Aorta (tissue), 5 donors: ENCODE data around the gene SMARCA5. TPM values are rescaled to one million over a fixed set of nuclear protein-coding genes. Genes with fewer than 3 reads are reported as not detected.
A peak's percentile ranks its signal among the peaks of the same experiment; 100 is the strongest.

Experiments
- ATAC-seq: fragments of 200-7000 bp; cut with Tn5 transposase; one replicate; pipeline ENCODE4 v1.9.1; 2022; ENCODE audit warnings: moderate library complexity; ENCODE audit not compliant: low FRiP score
- DNase-seq, 2 donors: peaks; one replicate each; pipeline ENCODE4 v3.0.0-alpha.2; 2020
- H3K27ac ChIP-seq, 2 donors: one replicate each; pipeline ENCODE4 v1.5.1; 2013; ENCODE audit warnings: low read length in 2 of 2, mild to moderate bottlenecking in 2 of 2, moderate library complexity in 2 of 2, control low read depth in 1 of 2, inconsistent platforms in 1 of 2, low read depth in 1 of 2
- H3K27me3 ChIP-seq, 2 donors: one replicate each; pipeline ENCODE4 v1.6.1; 2013; ENCODE audit warnings: control low read depth in 1 of 2, low read length in 1 of 2, mild to moderate bottlenecking in 1 of 2, moderate library complexity in 1 of 2; ENCODE audit not compliant: insufficient read depth in 2 of 2, control insufficient read depth in 1 of 2
- H3K36me3 ChIP-seq, 2 donors: one replicate each; pipeline ENCODE4 v1.6.1; 2013; ENCODE audit warnings: control low read depth in 1 of 2, low read length in 1 of 2, mild to moderate bottlenecking in 1 of 2; ENCODE audit not compliant: insufficient read depth in 2 of 2, control insufficient read depth in 1 of 2
- H3K4me1 ChIP-seq, 2 donors: one replicate each; pipeline ENCODE4 v1.6.1; 2013; ENCODE audit warnings: low read length in 2 of 2, control low read depth in 1 of 2, mild to moderate bottlenecking in 1 of 2, moderate library complexity in 1 of 2; ENCODE audit not compliant: insufficient read depth in 2 of 2, control insufficient read depth in 1 of 2
- H3K4me3 ChIP-seq, 2 donors: one replicate each; pipeline ENCODE4 v1.5.1; 2013; ENCODE audit warnings: low read length in 2 of 2, control low read depth in 1 of 2, mild to moderate bottlenecking in 1 of 2
- H3K9me3 ChIP-seq: one replicate; pipeline ENCODE4 v1.6.1; 2013; ENCODE audit warnings: mild to moderate bottlenecking, low read length; ENCODE audit not compliant: control insufficient read depth
- WGBS, 2 donors: extraction: QIAGEN DNeasy Blood & Tissue Kit; methylation state at CpG; one replicate each; pipeline ENCODE4 v1.1.7; 2013; 5-methylcytosine and 5-hydroxymethylcytosine counted together
- intact Hi-C, 2 donors: fragments of 100-400 bp; cut with DNase I; formaldehyde crosslinking; loops; one replicate each; pipeline versions ENCODE4 v1.14.2 to v1.15.0; 2022
- polyA plus RNA-seq, 2 donors: library from polyadenylated mRNA; stranded (reverse); fragments of 200-250 nt; gene quantifications; one replicate each; pipeline ENCODE4 v1.2.3, GENCODE V29; 2013
- total RNA-seq, 2 donors: library from RNA; stranded (reverse); fragmentation: NEBNext Ultra II Directional; extraction: Animal tissue kit (Norgen Biotek cat#: 25700); gene quantifications; one replicate each; pipeline ENCODE4 v1.2.1, GENCODE V29; 2021
- donor health status: healthy with polysubstance abuse.
- donor health status: Bipolar disorder and iron deficiency.
- donor health status: DM: no; HTN: no; CAD: no.
- donor health status: DM: no; HTN: no; CAD: no.
- donor health status: DM: yes; HTN: yes; CAD: no.

The SMARCA5 gene
- total and polyA plus RNA-seq, 4 donors, result 12.5 to 43.3 (median 27.4) TPM

DNA sequence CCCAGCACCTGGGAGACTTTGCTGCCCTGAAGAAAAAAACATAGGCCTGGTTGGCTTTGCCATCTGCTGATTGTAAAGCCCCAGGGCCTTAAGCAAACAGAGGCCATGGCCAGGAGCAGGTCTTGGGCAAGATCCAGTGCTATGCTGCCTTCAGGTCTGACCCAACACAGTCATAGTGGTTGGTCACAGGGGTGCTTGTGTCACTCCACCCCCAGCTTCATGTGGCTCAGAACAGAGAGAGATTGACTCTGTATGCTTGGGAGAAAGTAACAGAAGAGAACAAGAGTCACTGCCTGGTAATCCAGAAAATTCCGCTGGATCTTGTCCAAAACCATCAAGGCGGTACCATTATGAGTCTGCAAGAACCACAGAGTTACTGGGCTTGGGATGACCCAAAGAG is 24.4 kb upstream of the SMARCA5 start:
- no peaks in the 10 kb centered on the region for H3K9me3 ChIP-seq
- no peak overlapping the region for H3K4me3 ChIP-seq
- H3K27me3 ChIP-seq, result no peaks in the 10 kb centered on the region
- 96 to 97% methylated on average over 2 of the region's 2 CpGs for WGBS, 2 donors
- intact Hi-C loops, result no loop called here
- DNase-seq, result no peak
- ATAC-seq, result no peak
- H3K4me1 ChIP-seq, result no peaks in the 10 kb centered on the region
- no peak overlapping the region for H3K27ac ChIP-seq
- H3K36me3 ChIP-seq, result no peaks in the 10 kb centered on the region

- WGBS, 2 donors, result 67 to 82% methylated on average over 8 of the region's 8 CpGs
Measured at GRCh38 chr4:143498021-143498420, 15.5 kb upstream of the SMARCA5 start.

GRCh38 chr4:143502231-143502630 is 11.3 kb upstream of the SMARCA5 start:
- Histone ChIP-seq H3K9me3 (no peaks in the 10 kb centered on the region), H3K4me3 (no peak overlapping the region), H3K27ac (no peak overlapping the region), H3K36me3 (no peaks in the 10 kb centered on the region), H3K4me1 (no peaks in the 10 kb centered on the region), H3K27me3 (no peaks in the 10 kb centered on the region)
- no peak for DNase-seq
- 92 to 93% methylated on average over 1 of the region's 1 CpG for WGBS, 2 donors
- intact Hi-C loops, result no loop called here
- ATAC-seq, result no peak

More at GRCh38 chr4:143498021-143498420, 15.5 kb upstream of the SMARCA5 start:
- H3K4me3 ChIP-seq, result no peak overlapping the region
- DNase-seq, result no peak
- no peak overlapping the region for H3K27ac ChIP-seq
- no peaks in the 10 kb centered on the region for H3K36me3 ChIP-seq
- no peaks in the 10 kb centered on the region for H3K9me3 ChIP-seq
- intact Hi-C loops, result no loop called here
- ATAC-seq, result no peak
- no peaks in the 10 kb centered on the region for H3K4me1 ChIP-seq
- no peaks in the 10 kb centered on the region for H3K27me3 ChIP-seq

- WGBS, 2 donors, result 93 to 98% methylated on average over 1 of the region's 1 CpG
- intact Hi-C loops, result no loop called here
- ATAC-seq (no peak), DNase-seq (no peak)
- no peaks in the 10 kb centered on the region for H3K4me1 ChIP-seq
- no peak overlapping the region for H3K27ac ChIP-seq
- no peaks in the 10 kb centered on the region for H3K27me3 ChIP-seq
- H3K36me3 ChIP-seq, result no peaks in the 10 kb centered on the region
- no peak overlapping the region for H3K4me3 ChIP-seq
- no peaks in the 10 kb centered on the region for H3K9me3 ChIP-seq
Measured at GRCh38 chr4:143506031-143506430, 7.5 kb upstream of the SMARCA5 start.

DNA sequence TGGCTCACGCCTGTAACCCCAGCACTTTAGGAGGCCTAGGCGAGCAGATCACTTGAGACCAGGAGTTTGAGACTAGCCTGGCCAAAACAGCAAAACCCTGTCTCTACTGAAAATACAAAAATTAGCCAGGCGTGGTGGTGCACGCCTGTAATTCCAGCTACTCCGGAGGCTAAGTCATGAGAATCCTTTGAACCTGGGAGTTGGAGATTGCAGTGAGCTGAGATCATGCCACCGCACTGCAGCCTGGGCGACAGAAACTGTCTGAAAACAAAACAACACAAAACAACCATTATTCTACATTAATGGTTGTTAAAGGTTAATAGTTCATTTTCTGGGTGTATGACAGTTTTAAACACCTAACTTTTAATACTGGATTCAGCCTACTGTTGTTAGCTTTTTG is 1.6 kb upstream of the SMARCA5 start:
- Histone ChIP-seq H3K36me3 (no peaks in the 10 kb centered on the region), H3K27ac (no peak overlapping the region), H3K4me1 (peaks cover 0 to 3% of the 10 kb centered on the region in 2 donors), H3K27me3 (no peaks in the 10 kb centered on the region), H3K9me3 (no peaks in the 10 kb centered on the region), H3K4me3 (no peak overlapping the region)
- intact Hi-C loops, result no loop called here
- no peak for DNase-seq
- WGBS, 2 donors, result 95 to 96% methylated on average over 7 of the region's 7 CpGs
- ATAC-seq, result no peak

DNA sequence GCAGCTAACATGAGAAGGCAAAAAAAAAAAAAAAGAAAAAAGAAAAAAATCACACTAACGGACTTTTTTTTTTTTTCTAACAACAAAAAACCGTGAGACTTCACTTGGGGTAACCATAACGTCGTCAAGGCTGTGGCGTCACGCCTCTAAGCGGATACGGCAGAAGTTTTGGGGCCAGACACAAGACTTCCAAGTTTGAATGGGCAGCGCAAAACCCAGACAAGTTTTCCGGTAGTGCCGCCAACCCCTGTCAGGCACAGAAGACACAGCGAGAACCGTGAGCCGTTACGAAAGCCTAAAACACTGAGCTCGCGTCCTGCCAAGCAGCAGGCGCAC is 556 bp upstream of the SMARCA5 start:
- WGBS, 2 donors, result 0% methylated on average over 18 of the region's 18 CpGs
- peak; percentile 63 for ATAC-seq
- intact Hi-C loops, result no loop called here

GRCh38 chr4:143514169-143514495 is 630 bp downstream of the SMARCA5 start:
- intact Hi-C loops, result no loop called here
- 0% methylated on average over 13 of the region's 13 CpGs for WGBS, 2 donors
- ATAC-seq, result no peak

More for the DNA sequence above, 556 bp upstream of the SMARCA5 start:
- Histone ChIP-seq H3K36me3 (no peaks in the 10 kb centered on the region), H3K27me3 (no peaks in the 10 kb centered on the region), H3K27ac (peak overlapping the region in 1 of 2 donors; percentile 54), H3K4me3 (peak overlapping the region; percentile 29 to 57), H3K9me3 (no peaks in the 10 kb centered on the region), H3K4me1 (peaks cover 0 to 3% of the 10 kb centered on the region in 2 donors)
- DNase-seq, result no peak

DNA sequence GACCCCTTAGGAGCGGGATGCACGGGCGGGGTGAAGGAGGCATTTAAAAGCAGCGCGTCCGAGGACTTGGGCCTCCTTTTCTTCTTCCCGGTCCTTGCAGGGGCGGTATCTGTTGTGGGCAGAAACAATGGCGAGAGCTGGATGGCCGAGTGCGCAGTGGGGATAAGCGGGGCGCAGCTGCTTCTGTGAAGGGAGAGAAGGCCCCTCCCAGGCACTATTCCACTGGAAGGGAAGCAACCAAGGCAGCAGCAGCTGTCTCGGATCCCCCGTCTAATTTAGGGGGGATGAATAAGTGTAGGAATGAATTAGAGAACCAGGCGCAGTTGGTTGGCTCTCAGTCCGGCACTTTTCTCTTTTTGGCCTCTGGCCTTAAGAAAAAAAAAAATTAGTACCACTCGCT is 995 bp downstream of the SMARCA5 start:
- intact Hi-C loops, result no loop called here
- peak; percentile 52 for ATAC-seq
- Histone ChIP-seq H3K27ac (peak overlapping the region; percentile 90 to 94), H3K36me3 (no peaks in the 10 kb centered on the region), H3K27me3 (no peaks in the 10 kb centered on the region), H3K4me1 (peaks cover 0 to 3% of the 10 kb centered on the region in 2 donors), H3K4me3 (peak overlapping the region; percentile 36 to 63), H3K9me3 (no peaks in the 10 kb centered on the region)
- 0% methylated on average over 18 of the region's 18 CpGs for WGBS, 2 donors
- peak; percentile 64 to 79 for DNase-seq

More at GRCh38 chr4:143514169-143514495, 630 bp downstream of the SMARCA5 start:
- no peak for DNase-seq
- H3K36me3 ChIP-seq, result no peaks in the 10 kb centered on the region
- H3K27ac ChIP-seq, result peak overlapping the region; percentile 90 to 94
- H3K9me3 ChIP-seq, result no peaks in the 10 kb centered on the region
- peak overlapping the region; percentile 36 to 63 for H3K4me3 ChIP-seq
- H3K4me1 ChIP-seq, result peaks cover 0 to 3% of the 10 kb centered on the region in 2 donors
- H3K27me3 ChIP-seq, result no peaks in the 10 kb centered on the region

DNA sequence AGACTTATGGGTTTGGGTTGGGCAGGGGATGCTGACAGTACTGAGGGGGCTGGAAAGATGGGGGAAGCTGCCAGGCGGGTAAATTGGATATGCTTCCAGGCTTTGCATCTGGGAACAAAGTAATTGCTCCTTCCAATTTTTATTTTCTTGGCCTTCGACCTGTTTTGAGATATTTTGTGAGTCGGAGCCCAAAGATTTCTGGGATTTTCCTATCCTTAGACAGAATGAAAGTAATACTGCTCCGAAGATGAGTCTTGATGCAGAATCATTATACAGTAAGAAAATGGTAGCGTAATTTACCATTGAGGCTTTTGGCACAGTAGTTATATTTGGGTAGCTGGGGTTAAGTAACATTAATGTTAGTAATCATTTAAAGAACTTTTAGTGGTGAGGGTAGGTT is 1.4 kb downstream of the SMARCA5 start:
- intact Hi-C loops, result no loop called here
- DNase-seq (no peak), ATAC-seq (no peak)
- no peaks in the 10 kb centered on the region for H3K9me3 ChIP-seq
- H3K4me3 ChIP-seq, result peak overlapping the region; percentile 36 to 63
- no peaks in the 10 kb centered on the region for H3K27me3 ChIP-seq
- peak overlapping the region in 1 of 2 donors; percentile 94 for H3K27ac ChIP-seq
- WGBS, 2 donors, result 6 to 7% methylated on average over 5 of the region's 5 CpGs
- H3K4me1 ChIP-seq, result peaks cover 0 to 3% of the 10 kb centered on the region in 2 donors
- H3K36me3 ChIP-seq, result no peaks in the 10 kb centered on the region
